ENCODE results near the gene CCNK.
A peak's percentile ranks its signal among the peaks of the same experiment; 100 is the strongest.

The CCNK gene

GRCh38 chr14:99521176-99522024 is 40.2 kb downstream of the CCNK start:
- no peak for DNase-seq

GRCh38 chr14:99522025-99522401 is 40.8 kb downstream of the CCNK start:
- DNase-seq: no peak

- DNase-seq: peak; percentile 36
These were observed 41.3 kb downstream of the CCNK start for GRCh38 chr14:99522457-99522891.

GRCh38 chr14:99522934-99523703 is 41.9 kb downstream of the CCNK start:
- no peak for DNase-seq

GRCh38 chr14:99523704-99524055 is 42.5 kb downstream of the CCNK start:
- no peak for DNase-seq

- DNase-seq: no peak
These were observed 43.0 kb downstream of the CCNK start for GRCh38 chr14:99524091-99524661.

- DNase-seq: no peak
These were observed 43.8 kb downstream of the CCNK start for GRCh38 chr14:99524804-99525698.

GRCh38 chr14:99525699-99526080 is 44.5 kb downstream of the CCNK start:
- DNase-seq: no peak

GRCh38 chr14:99527026-99527425 is 45.8 kb downstream of the CCNK start:
- DNase-seq: no peak

GRCh38 chr14:99527427-99528076 is 46.3 kb downstream of the CCNK start:
- no peak for DNase-seq

GRCh38 chr14:99529899-99530298 is 48.7 kb downstream of the CCNK start:
- DNase-seq: no peak

- no peak for DNase-seq
These were observed 49.4 kb downstream of the CCNK start for GRCh38 chr14:99530407-99531155.

- DNase-seq: no peak
These were observed 50.3 kb downstream of the CCNK start for GRCh38 chr14:99531251-99532096.

GRCh38 chr14:99532310-99532709 is 51.1 kb downstream of the CCNK start:
- no peak for DNase-seq

GRCh38 chr14:99534333-99534732 is 53.1 kb downstream of the CCNK start:
- no peak for DNase-seq

GRCh38 chr14:99534863-99535262 is 53.7 kb downstream of the CCNK start:
- no peak for DNase-seq

GRCh38 chr14:99535448-99535847 is 54.2 kb downstream of the CCNK start:
- DNase-seq: no peak

GRCh38 chr14:99535908-99536778 is 54.9 kb downstream of the CCNK start:
- DNase-seq: no peak

GRCh38 chr14:99537399-99537798 is 56.2 kb downstream of the CCNK start:
- no peak for DNase-seq

- DNase-seq: no peak
These were observed 57.1 kb downstream of the CCNK start for GRCh38 chr14:99538275-99538674.

All from NCI-H2171 treated with DMSO at 0.1 percent for 48 hours (cell line).